Measurements from ENCODE around the gene CTSC.

CTSC gene

GRCh38 chr11:88315015-88315414, 22.5 kb downstream of the CTSC start:
- no peak for DNase-seq

- no peak for DNase-seq
Observed at GRCh38 chr11:88313441-88313840, 24.1 kb downstream of the CTSC start.

GRCh38 chr11:88312628-88313027, 24.9 kb downstream of the CTSC start:
- no peak for DNase-seq

- DNase-seq: no peak
Observed at GRCh38 chr11:88310246-88310645, 27.3 kb downstream of the CTSC start.

- DNase-seq: no peak
Observed at GRCh38 chr11:88308576-88308975, 29.0 kb downstream of the CTSC start.

- DNase-seq: no peak
Observed at GRCh38 chr11:88307749-88308425, 29.6 kb downstream of the CTSC start.

- DNase-seq: no peak
Observed at GRCh38 chr11:88306785-88307184, 30.8 kb downstream of the CTSC start.

GRCh38 chr11:88305430-88305829, 32.1 kb downstream of the CTSC start:
- no peak for DNase-seq

GRCh38 chr11:88304352-88304751, 33.2 kb downstream of the CTSC start:
- no peak for DNase-seq

- no peak for DNase-seq
Observed at GRCh38 chr11:88303037-88303436, 34.5 kb downstream of the CTSC start.

- DNase-seq: no peak
Observed at GRCh38 chr11:88301488-88302140, 35.9 kb downstream of the CTSC start.

- no peak for DNase-seq
Observed at GRCh38 chr11:88300888-88301487, 36.5 kb downstream of the CTSC start.

- no peak for DNase-seq
Observed at GRCh38 chr11:88297863-88298262, 39.7 kb downstream of the CTSC start.

GRCh38 chr11:88297421-88297820, 40.1 kb downstream of the CTSC start:
- no peak for DNase-seq

GRCh38 chr11:88295028-88295427, 42.5 kb downstream of the CTSC start:
- no peak for DNase-seq

- DNase-seq: no peak
Observed at GRCh38 chr11:88293931-88294330, 43.6 kb downstream of the CTSC start.

- DNase-seq: no peak
Observed at GRCh38 chr11:88292171-88292843, 45.2 kb downstream of the CTSC start.

- DNase-seq: no peak
Observed at GRCh38 chr11:88288560-88288959, 49.0 kb downstream of the CTSC start.

- DNase-seq: no peak
Observed at GRCh38 chr11:88284336-88285050, 53.0 kb downstream of the CTSC start.

- no peak for DNase-seq
Observed at GRCh38 chr11:88282747-88283515, 54.6 kb downstream of the CTSC start.

- DNase-seq: no peak
Observed at GRCh38 chr11:88281317-88281712, 56.2 kb downstream of the CTSC start.

- DNase-seq: no peak
Observed at GRCh38 chr11:88280673-88281316, 56.7 kb downstream of the CTSC start.

Measured in DMS153 (cell line).